ENCODE measurements around the gene DEPDC5. TPM values are rescaled to one million over a fixed set of nuclear protein-coding genes. Genes with fewer than 3 reads are reported as not detected.

Gene DEPDC5
- polyA plus RNA-seq, 1 donor = 12.0 TPM

DNA sequence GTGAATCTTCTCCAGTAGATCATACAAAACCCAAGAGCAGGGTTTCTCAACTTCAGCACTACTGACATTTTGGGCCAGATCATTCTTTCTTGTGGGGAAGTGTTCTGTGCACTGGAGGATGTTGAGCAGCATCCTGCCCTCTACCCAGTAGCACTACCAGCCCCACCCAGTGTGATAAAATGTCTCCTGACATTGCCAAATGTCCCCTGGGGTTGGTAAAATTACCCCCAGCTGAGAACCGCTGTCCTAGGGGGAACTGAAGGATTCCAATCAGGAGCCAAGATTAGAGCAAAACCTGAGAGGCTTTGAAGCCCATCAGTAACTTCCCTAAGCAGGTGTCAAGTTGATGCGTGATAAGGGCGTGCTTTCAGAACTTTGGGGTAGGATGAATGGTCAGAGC lies 129.2 kb downstream of the DEPDC5 start:
- Histone ChIP-seq H3K27me3 (ENCODE audit: control insufficient read depth, insufficient read depth, low read length) (no peaks in the 10 kb centered on the region), H3K4me1 (ENCODE audit: control insufficient read depth, insufficient read depth, low read length) (peaks cover 5% of the 10 kb centered on the region), H3K9me3 (ENCODE audit: control insufficient read depth, low read depth, low read length) (no peaks in the 10 kb centered on the region), H3K4me3 (ENCODE audit: low read length) (no peak overlapping the region), H3K27ac (ENCODE audit: low read length) (no peak overlapping the region), H3K36me3 (ENCODE audit: control insufficient read depth, insufficient read depth, low read length) (peaks cover 32% of the 10 kb centered on the region)
- no CpG with 5 or more reads among the region's 3 CpGs for WGBS (ENCODE audit: insufficient coverage, low lambda C conversion rate)
- no peak for DNase-seq

DNA sequence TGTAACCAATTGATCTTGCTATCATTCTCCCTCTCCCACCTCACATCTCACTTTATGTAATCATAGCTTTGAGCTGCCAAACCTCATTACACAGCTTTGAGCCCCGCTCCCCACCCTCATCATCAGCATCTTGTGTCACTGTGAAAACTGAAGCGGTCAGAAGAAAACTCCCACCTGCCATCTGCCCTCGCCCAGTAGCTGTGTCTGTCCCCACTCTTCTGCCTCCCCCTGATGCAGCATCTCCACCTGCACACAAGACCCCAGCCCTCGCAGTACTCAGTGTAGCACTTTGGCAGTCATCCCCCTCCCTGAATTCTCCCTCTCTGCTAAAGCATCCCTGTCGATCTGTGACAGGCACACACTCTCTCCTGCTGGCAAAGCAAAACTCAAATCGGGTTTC lies 130.2 kb downstream of the DEPDC5 start:
- H3K27ac ChIP-seq (ENCODE audit: low read length) = no peak overlapping the region
- H3K36me3 ChIP-seq (ENCODE audit: control insufficient read depth, insufficient read depth, low read length) = peaks cover 33% of the 10 kb centered on the region
- 100% methylated on average over 1 of the region's 6 CpGs for WGBS (ENCODE audit: insufficient coverage, low lambda C conversion rate)
- no peaks in the 10 kb centered on the region for H3K27me3 ChIP-seq (ENCODE audit: control insufficient read depth, insufficient read depth, low read length)
- DNase-seq = no peak
- no peaks in the 10 kb centered on the region for H3K9me3 ChIP-seq (ENCODE audit: control insufficient read depth, low read depth, low read length)
- H3K4me1 ChIP-seq (ENCODE audit: control insufficient read depth, insufficient read depth, low read length) = peaks cover 5% of the 10 kb centered on the region
- H3K4me3 ChIP-seq (ENCODE audit: low read length) = no peak overlapping the region

DNA sequence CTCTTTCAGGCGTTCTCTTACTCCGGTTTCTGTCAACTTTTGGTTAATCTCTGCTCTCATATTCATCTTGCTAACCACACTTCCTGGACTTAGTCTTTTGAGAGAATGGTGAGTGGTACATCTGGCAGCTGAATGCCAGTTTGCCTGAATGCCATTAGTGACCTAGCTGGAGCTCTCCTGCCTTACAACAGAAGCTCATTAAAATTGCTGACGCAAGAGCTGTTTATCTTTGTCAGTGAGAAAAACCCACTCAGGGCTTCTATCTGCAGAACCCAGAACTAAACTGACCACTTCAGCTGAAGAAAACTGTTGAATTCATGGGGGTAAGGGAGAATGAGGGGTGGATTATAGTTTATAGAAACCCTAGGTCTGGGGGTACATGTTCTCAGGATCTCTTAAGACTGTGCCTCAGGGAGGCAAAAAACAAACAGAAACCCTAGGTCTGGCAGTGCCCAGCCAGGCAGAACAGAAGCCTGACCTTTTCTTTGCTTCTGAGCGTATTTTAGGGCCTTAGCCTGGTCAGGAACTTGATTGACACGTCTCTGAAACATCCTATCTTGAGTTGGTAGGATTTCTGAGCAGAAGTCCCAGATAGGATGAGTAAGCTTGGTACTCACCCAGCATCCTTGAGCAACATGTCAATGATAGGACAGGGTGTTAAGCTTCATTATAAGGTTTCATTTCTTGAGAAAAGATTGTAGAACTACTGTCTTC lies 137.7 kb downstream of the DEPDC5 start:
- Histone ChIP-seq H3K4me1 (ENCODE audit: control insufficient read depth, insufficient read depth, low read length) (peaks cover 5% of the 10 kb centered on the region), H3K27ac (ENCODE audit: low read length) (no peak overlapping the region), H3K4me3 (ENCODE audit: low read length) (no peak overlapping the region), H3K9me3 (ENCODE audit: control insufficient read depth, low read depth, low read length) (no peaks in the 10 kb centered on the region), H3K36me3 (ENCODE audit: control insufficient read depth, insufficient read depth, low read length) (peaks cover 23% of the 10 kb centered on the region), H3K27me3 (ENCODE audit: control insufficient read depth, insufficient read depth, low read length) (no peaks in the 10 kb centered on the region)
- WGBS (ENCODE audit: insufficient coverage, low lambda C conversion rate) = 100% methylated on average over 1 of the region's 5 CpGs
- no peak for DNase-seq

DNA sequence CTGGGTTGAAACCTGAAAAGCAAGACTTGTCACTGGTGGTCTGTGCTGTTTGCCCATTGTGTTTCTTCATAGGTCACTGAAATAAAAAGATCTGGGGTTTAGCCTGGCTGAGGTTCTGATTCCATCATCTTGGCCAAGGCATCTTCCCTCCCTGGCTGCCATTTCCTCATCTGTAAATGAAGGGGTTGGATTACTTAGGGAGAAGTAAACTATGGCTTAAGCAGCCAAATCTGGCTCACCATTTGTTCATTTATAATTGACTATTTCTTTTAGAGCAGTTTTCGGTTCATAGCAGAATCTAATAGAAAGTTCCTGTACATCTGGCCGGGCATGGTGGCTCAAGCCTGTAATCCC lies 138.2 kb downstream of the DEPDC5 start:
- no peaks in the 10 kb centered on the region for H3K27me3 ChIP-seq (ENCODE audit: control insufficient read depth, insufficient read depth, low read length)
- H3K9me3 ChIP-seq (ENCODE audit: control insufficient read depth, low read depth, low read length) = no peaks in the 10 kb centered on the region
- no peak overlapping the region for H3K4me3 ChIP-seq (ENCODE audit: low read length)
- peaks cover 26% of the 10 kb centered on the region for H3K36me3 ChIP-seq (ENCODE audit: control insufficient read depth, insufficient read depth, low read length)
- no peak for DNase-seq
- H3K27ac ChIP-seq (ENCODE audit: low read length) = no peak overlapping the region
- H3K4me1 ChIP-seq (ENCODE audit: control insufficient read depth, insufficient read depth, low read length) = peaks cover 5% of the 10 kb centered on the region
- no CpG with 5 or more reads among the region's 2 CpGs for WGBS (ENCODE audit: insufficient coverage, low lambda C conversion rate)

DNA sequence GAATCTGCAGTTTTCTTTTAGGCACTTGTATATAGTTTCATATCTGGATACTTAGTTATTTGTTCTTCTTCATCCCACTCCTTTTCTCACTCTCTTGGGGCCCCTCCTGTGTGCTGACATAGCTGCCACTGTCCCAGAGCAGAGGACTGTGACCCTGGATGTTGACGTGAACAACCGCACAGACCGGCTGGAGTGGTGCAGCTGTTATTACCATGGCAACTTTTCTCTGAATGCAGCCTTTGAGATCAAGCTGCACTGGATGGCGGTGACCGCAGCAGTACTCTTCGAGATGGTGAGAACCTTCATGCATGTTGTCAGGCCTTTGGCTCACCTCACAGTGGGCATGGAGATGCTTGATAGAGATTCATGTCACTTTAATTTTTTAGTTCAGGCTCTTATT lies 139.6 kb downstream of the DEPDC5 start:
- no peak overlapping the region for H3K4me3 ChIP-seq (ENCODE audit: low read length)
- WGBS (ENCODE audit: insufficient coverage, low lambda C conversion rate) = no CpG with 5 or more reads among the region's 6 CpGs
- DNase-seq = peak; percentile 78 to 92

DNA sequence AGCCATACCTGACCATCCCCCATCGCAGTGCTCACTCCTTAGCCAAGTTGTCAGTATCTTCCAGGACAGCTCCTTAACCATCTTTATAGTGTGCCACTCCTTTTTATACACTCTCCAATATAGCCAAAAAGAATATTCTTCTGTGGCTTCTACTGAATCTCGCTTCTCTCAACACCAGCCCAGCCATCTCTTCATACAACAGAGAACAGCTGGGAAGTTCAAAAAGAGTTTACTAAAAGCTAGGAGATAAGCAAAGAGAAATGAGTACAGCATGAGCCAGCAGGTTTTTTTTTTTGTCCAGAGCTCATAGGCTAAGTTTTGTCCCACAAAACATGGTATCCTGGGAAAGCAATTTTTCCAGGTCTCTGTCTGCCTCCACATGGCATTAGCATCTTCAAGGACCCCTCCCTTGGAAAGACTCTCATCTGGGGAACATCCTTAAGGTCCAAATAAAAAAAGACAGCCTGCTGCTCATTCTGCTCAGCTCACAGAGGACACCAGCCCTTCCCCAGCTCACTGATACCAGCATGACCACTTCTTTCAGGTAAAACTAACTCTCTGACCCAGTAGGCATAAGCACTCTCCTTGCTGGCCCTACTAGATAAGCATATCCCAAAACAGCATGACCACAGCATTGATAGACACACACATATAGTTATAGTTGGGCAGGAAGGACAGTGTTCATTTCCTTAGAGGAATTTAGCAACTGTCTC lies 141.7 kb downstream of the DEPDC5 start:
- Histone ChIP-seq H3K27me3 (ENCODE audit: control insufficient read depth, insufficient read depth, low read length) (no peaks in the 10 kb centered on the region), H3K36me3 (ENCODE audit: control insufficient read depth, insufficient read depth, low read length) (peaks cover 27% of the 10 kb centered on the region), H3K9me3 (ENCODE audit: control insufficient read depth, low read depth, low read length) (no peaks in the 10 kb centered on the region), H3K4me1 (ENCODE audit: control insufficient read depth, insufficient read depth, low read length) (peaks cover 8% of the 10 kb centered on the region), H3K27ac (ENCODE audit: low read length) (no peak overlapping the region), H3K4me3 (ENCODE audit: low read length) (no peak overlapping the region)
- WGBS (ENCODE audit: insufficient coverage, low lambda C conversion rate) = no CpG with 5 or more reads among the region's 2 CpGs
- DNase-seq = no peak

More for the DNA sequence above, 139.6 kb downstream of the DEPDC5 start:
- Histone ChIP-seq H3K27ac (ENCODE audit: low read length) (no peak overlapping the region), H3K9me3 (ENCODE audit: control insufficient read depth, low read depth, low read length) (no peaks in the 10 kb centered on the region), H3K27me3 (ENCODE audit: control insufficient read depth, insufficient read depth, low read length) (no peaks in the 10 kb centered on the region), H3K4me1 (ENCODE audit: control insufficient read depth, insufficient read depth, low read length) (peaks cover 5% of the 10 kb centered on the region), H3K36me3 (ENCODE audit: control insufficient read depth, insufficient read depth, low read length) (peaks cover 37% of the 10 kb centered on the region)

DNA sequence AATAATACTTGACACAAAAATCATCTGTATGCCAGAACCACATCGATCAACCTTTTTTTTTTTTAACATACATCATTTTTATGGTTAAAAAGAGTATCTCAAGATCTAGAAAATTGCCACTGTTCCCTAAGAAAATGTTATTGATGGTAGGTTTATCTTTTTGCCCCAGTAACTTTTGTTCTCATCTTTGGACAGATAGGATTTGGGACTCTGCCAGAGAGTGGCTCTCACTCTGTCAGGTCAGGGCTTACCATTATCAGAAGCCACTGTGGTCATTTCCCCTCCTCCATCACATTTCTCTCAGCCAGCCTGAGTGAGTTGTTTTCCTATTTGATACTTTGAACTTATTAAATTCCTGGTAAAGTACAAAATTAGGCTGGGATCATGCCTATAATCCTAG lies 142.7 kb downstream of the DEPDC5 start:
- H3K9me3 ChIP-seq (ENCODE audit: control insufficient read depth, low read depth, low read length) = no peaks in the 10 kb centered on the region
- no peak for DNase-seq
- no peak overlapping the region for H3K4me3 ChIP-seq (ENCODE audit: low read length)
- H3K4me1 ChIP-seq (ENCODE audit: control insufficient read depth, insufficient read depth, low read length) = peaks cover 12% of the 10 kb centered on the region
- H3K36me3 ChIP-seq (ENCODE audit: control insufficient read depth, insufficient read depth, low read length) = peaks cover 28% of the 10 kb centered on the region
- no peak overlapping the region for H3K27ac ChIP-seq (ENCODE audit: low read length)
- 89% methylated on average over 1 of the region's 1 CpG for WGBS (ENCODE audit: insufficient coverage, low lambda C conversion rate)
- no peaks in the 10 kb centered on the region for H3K27me3 ChIP-seq (ENCODE audit: control insufficient read depth, insufficient read depth, low read length)

DNA sequence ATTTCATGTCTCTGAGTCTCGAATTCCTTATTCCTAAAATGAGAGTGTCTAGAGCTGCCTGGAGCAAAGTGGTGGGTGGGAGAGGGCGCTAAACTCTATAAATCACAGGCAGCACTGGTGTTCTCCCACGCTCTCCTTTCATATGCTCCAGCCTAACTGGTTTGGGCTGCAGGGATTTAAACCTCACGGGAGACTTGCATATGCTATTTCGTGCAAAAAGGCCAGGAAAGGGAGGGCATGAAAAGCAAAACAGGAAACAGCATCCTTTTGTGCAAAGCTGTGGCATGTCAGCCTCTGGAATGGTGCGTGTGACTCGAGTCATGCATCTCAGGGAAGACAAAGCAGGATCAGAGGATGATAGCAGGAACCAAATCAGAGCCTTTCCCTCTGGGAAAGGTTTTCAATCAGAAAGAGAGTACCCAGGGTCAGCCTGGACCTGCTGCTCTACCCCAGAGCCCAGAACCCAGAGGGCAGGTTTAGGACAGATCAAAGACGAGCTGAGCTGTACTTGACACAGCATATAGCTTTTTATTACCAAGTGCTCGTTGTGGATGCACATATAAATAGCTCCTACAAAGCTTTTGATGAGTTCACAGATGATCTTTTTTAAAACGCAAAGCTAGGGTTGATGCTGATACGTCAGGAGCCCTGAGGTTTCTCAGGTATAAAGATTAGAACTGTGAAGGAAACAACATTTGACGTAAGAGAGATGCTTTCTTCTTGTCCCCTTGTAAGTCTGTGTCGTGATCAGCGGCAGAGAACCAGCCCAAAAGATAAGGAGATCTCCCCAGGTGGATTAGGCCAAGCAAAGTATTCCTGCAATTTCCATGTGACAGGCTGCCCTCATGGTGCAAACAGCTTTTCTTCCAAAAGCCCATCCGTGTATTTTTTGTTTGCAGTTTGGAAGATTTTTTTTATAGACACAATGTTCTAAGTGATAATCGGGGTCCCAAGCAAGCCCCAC lies 144.3 kb downstream of the DEPDC5 start:
- Histone ChIP-seq H3K4me3 (ENCODE audit: low read length) (no peak overlapping the region), H3K4me1 (ENCODE audit: control insufficient read depth, insufficient read depth, low read length) (peaks cover 13% of the 10 kb centered on the region), H3K27me3 (ENCODE audit: control insufficient read depth, insufficient read depth, low read length) (no peaks in the 10 kb centered on the region), H3K9me3 (ENCODE audit: control insufficient read depth, low read depth, low read length) (no peaks in the 10 kb centered on the region), H3K27ac (ENCODE audit: low read length) (no peak overlapping the region), H3K36me3 (ENCODE audit: control insufficient read depth, insufficient read depth, low read length) (peaks cover 34% of the 10 kb centered on the region)
- no peak for DNase-seq
- WGBS (ENCODE audit: insufficient coverage, low lambda C conversion rate) = 73% methylated on average over 3 of the region's 16 CpGs

DNA sequence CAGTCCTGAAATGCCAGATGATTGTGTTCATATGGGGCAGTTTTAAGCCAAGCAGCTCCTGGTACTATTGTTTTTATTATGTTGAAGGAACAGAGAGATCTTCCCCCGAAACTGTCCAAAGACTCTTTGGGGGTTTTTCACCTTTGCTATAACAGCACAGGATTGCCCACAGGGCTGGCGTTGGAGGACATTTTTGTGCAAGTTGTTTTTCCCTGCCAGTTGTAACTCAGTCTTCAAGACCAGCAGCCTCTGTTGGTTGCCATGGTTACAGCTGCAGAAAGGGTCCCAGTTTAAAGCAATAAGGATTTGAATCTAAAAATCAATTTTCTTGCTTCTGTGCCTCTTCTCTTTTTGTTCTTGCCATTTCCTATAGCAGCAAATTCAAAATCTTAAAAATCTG lies 145.1 kb downstream of the DEPDC5 start:
- Histone ChIP-seq H3K27me3 (ENCODE audit: control insufficient read depth, insufficient read depth, low read length) (no peaks in the 10 kb centered on the region), H3K4me1 (ENCODE audit: control insufficient read depth, insufficient read depth, low read length) (peaks cover 8% of the 10 kb centered on the region), H3K9me3 (ENCODE audit: control insufficient read depth, low read depth, low read length) (no peaks in the 10 kb centered on the region), H3K4me3 (ENCODE audit: low read length) (no peak overlapping the region), H3K36me3 (ENCODE audit: control insufficient read depth, insufficient read depth, low read length) (peaks cover 38% of the 10 kb centered on the region), H3K27ac (ENCODE audit: low read length) (no peak overlapping the region)
- WGBS (ENCODE audit: insufficient coverage, low lambda C conversion rate) = no CpG with 5 or more reads among the region's 2 CpGs
- DNase-seq = no peak

DNA sequence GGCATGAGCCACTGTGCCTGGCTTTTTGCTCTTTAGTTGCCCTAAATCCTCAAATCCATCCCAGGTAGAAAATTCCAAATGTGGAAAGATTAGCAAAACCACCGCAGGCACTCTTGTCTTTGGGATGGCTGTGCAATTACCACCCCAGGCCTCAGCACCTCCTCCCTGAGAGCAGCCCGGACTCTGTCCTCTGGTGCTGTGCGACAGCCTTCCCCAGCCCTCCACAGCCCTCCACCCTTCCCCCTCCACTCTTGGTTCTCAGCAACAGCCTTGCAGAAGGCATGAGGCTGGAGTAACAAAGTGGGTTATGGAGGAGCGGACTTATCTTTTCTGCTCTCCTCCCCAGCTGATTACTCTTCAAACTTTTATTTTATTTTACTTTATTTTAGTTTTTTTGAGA lies 145.8 kb downstream of the DEPDC5 start:
- Histone ChIP-seq H3K36me3 (ENCODE audit: control insufficient read depth, insufficient read depth, low read length) (peaks cover 40% of the 10 kb centered on the region), H3K9me3 (ENCODE audit: control insufficient read depth, low read depth, low read length) (no peaks in the 10 kb centered on the region), H3K4me3 (ENCODE audit: low read length) (no peak overlapping the region), H3K4me1 (ENCODE audit: control insufficient read depth, insufficient read depth, low read length) (peaks cover 8% of the 10 kb centered on the region), H3K27me3 (ENCODE audit: control insufficient read depth, insufficient read depth, low read length) (no peaks in the 10 kb centered on the region), H3K27ac (ENCODE audit: low read length) (no peak overlapping the region)
- WGBS (ENCODE audit: insufficient coverage, low lambda C conversion rate) = no CpG with 5 or more reads among the region's 4 CpGs
- peak; percentile 49 to 74 for DNase-seq
